HEK293 (cell line): Measurements from ENCODE around the gene SERGEF.

ENCODE experiments used
- CTCF ChIA-PET: fragments of 350-600 bp; formaldehyde crosslinking; extraction: SDS; loops from one replicate; lab custom pipeline; 2021; ENCODE audit warnings: antibody characterized with exemption; lab: Yijun Ruan, JAX
- POLR2A ChIA-PET: fragments of 300-600 bp; formaldehyde crosslinking; extraction: SDS; loops from one replicate; lab custom pipeline; 2020; ENCODE audit warnings: antibody characterized with exemption, inconsistent platforms; lab: Yijun Ruan, JAX
- H3K27ac ChIP-seq: fragments of 200-500 bp; sonication (Bioruptor generic); 2 replicates; pipeline ENCODE4 v1.5.1; 2014; ENCODE audit warnings: low read depth, low read length, control low read depth, inconsistent platforms; ENCODE audit errors: extremely low read depth
- H3K36me3 ChIP-seq, 2 experiments: fragments of 200-500 bp in 1 of 2; sonication (Bioruptor generic) in 1 of 2; 1 replicate in 1 of 2; 2 replicates in 1 of 2; pipeline ENCODE4 v1.5.1; 2014 to 2017; ENCODE audit warnings: inconsistent platforms in 2 of 2, low read length in 2 of 2; ENCODE audit not compliant: control insufficient read depth in 2 of 2, insufficient read depth in 1 of 2
- H3K4me1 ChIP-seq: fragments of 200-500 bp; sonication (Bioruptor generic); 2 replicates; pipeline ENCODE4 v1.5.1; 2014; ENCODE audit warnings: mild to moderate bottlenecking, low read length, inconsistent platforms; ENCODE audit not compliant: control insufficient read depth, insufficient read depth
- H3K4me3 ChIP-seq: 2 replicates; pipeline ENCODE4 v1.5.1; 2011; ENCODE audit warnings: low read depth, mild to moderate bottlenecking, control low read depth, low read length, moderate library complexity
- H3K9me3 ChIP-seq: fragments of 200-500 bp; sonication (Bioruptor generic); 2 replicates; pipeline ENCODE4 v1.5.1; 2014; ENCODE audit warnings: low read depth, low read length, inconsistent platforms; ENCODE audit not compliant: control insufficient read depth, insufficient read depth
- BCL11B ChIP-seq: fragments of 450-650 bp; formaldehyde crosslinking; IDR thresholded peaks from 2 replicates; pipeline ENCODE4 v1.5.1; 2016; ENCODE audit warnings: low read depth, missing biosample characterization, missing genetic modification characterization
- FEZF1 ChIP-seq: fragments of 450-650 bp; formaldehyde crosslinking; IDR thresholded peaks from 2 replicates; pipeline ENCODE4 v1.5.1; 2016; ENCODE audit warnings: missing biosample characterization, missing genetic modification characterization
- MEIS1 ChIP-seq: sonication (generic); formaldehyde crosslinking; IDR thresholded peaks from 2 replicates; pipeline ENCODE4 v1.8.1; 2022; ENCODE audit warnings: missing genetic modification reagents, mild to moderate bottlenecking, borderline replicate concordance
- PRDM4 ChIP-seq: fragments of 450-650 bp; formaldehyde crosslinking; IDR thresholded peaks from 2 replicates; pipeline ENCODE4 v1.5.1; 2017; ENCODE audit warnings: missing biosample characterization, missing genetic modification characterization
- SCRT2 ChIP-seq: fragments of 450-650 bp; formaldehyde crosslinking; IDR thresholded peaks from 2 replicates; pipeline ENCODE4 v1.5.1; 2016; ENCODE audit warnings: missing biosample characterization, missing genetic modification characterization
- ZBTB44 ChIP-seq: fragments of 450-650 bp; IDR thresholded peaks from 2 replicates; pipeline ENCODE4 v1.5.1; 2018; ENCODE audit warnings: missing biosample characterization, mild to moderate bottlenecking, missing genetic modification characterization
- ZBTB49 ChIP-seq: fragments of 450-650 bp; formaldehyde crosslinking; IDR thresholded peaks from 2 replicates; pipeline ENCODE4 v1.5.1; 2016; ENCODE audit warnings: missing biosample characterization, missing genetic modification characterization, low read depth
- ZFP69B ChIP-seq: fragments of 450-650 bp; formaldehyde crosslinking; IDR thresholded peaks from 2 replicates; pipeline ENCODE4 v1.5.1; 2016; ENCODE audit warnings: missing biosample characterization, missing genetic modification characterization
- ZNF23 ChIP-seq: fragments of 450-650 bp; formaldehyde crosslinking; IDR thresholded peaks from 2 replicates; pipeline ENCODE4 v1.5.1; 2016; ENCODE audit warnings: missing biosample characterization, missing genetic modification characterization, borderline replicate concordance
- ZNF24 ChIP-seq: fragments of 450-650 bp; formaldehyde crosslinking; IDR thresholded peaks from 2 replicates; pipeline ENCODE4 v1.5.1; 2016; ENCODE audit warnings: missing biosample characterization, missing genetic modification characterization
- ZNF266 ChIP-seq: fragments of 450-650 bp; formaldehyde crosslinking; IDR thresholded peaks from 2 replicates; pipeline ENCODE4 v1.5.1; 2016; ENCODE audit warnings: missing biosample characterization, missing genetic modification characterization, low read depth
- ZNF404 ChIP-seq: fragments of 450-650 bp; formaldehyde crosslinking; IDR thresholded peaks from 2 replicates; pipeline ENCODE4 v1.5.1; 2017; ENCODE audit warnings: missing biosample characterization, missing genetic modification characterization
- ZNF510 ChIP-seq: fragments of 450-650 bp; formaldehyde crosslinking; IDR thresholded peaks from 2 replicates; pipeline ENCODE4 v1.5.1; 2018; ENCODE audit warnings: mild to moderate bottlenecking, missing genetic modification characterization, missing biosample characterization; ENCODE audit not compliant: insufficient replicate concordance
- ZNF664 ChIP-seq: fragments of 450-650 bp; formaldehyde crosslinking; IDR thresholded peaks from 2 replicates; pipeline ENCODE4 v1.5.1; 2016; ENCODE audit warnings: missing biosample characterization, missing genetic modification characterization
- ZNF677 ChIP-seq: fragments of 450-650 bp; IDR thresholded peaks from 2 replicates; pipeline ENCODE4 v1.5.0; 2018; ENCODE audit warnings: missing biosample characterization, mild to moderate bottlenecking, missing genetic modification characterization, moderate library complexity
- TF ChIP-seq, protein P1 (sequence below): fragments of 450-650 bp; formaldehyde crosslinking; IDR thresholded peaks from 2 replicates; pipeline ENCODE4 v1.5.1; 2017; ENCODE audit warnings: missing biosample characterization, missing genetic modification characterization
- TF ChIP-seq, protein P2 (sequence below): sonication (generic); formaldehyde crosslinking; IDR thresholded peaks from 2 replicates; pipeline ENCODE4 v1.8.1; 2022; ENCODE audit warnings: mild to moderate bottlenecking, moderate library complexity, missing genetic modification reagents

SERGEF gene

GRCh38 chr11:17950644-17951043, 62.2 kb downstream of the SERGEF start (continued):
- TF ChIP-seq ZNF664 (no peak), ZFP69B (tag by site-specific recombination) (no peak)

DNA sequence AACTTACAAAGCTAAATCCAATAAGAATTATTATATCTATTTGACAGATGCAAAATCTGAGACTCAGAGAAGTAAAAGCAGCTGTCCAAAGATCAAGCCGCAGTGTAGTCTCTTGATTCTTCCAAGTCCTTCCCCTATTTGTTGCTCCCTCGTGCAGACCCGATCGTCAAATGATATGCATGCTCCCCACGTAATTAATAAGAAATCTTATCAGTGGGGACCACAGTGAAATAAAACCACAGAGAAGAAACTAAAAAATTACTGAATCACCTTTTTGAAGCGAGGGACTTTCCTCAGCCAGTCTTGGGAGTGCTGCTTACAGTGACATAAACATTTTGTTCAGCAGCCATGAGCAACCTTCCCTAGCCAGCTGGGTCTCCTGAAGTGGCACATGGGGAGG, 64.6 kb downstream of the SERGEF start:
- peaks cover 0 to 47% of the 10 kb centered on the region in 2 experiments; a peak in 1 of 3 replicates for H3K36me3 ChIP-seq
- no peaks in the 10 kb centered on the region for H3K9me3 ChIP-seq
- no peak overlapping the region for H3K4me3 ChIP-seq
- H3K4me1 ChIP-seq = no peaks in the 10 kb centered on the region
- CTCF ChIA-PET = no interaction called here
- TF ChIP-seq MEIS1 (no peak), ZNF677 (tag by site-specific recombination) (no peak), ZBTB44 (tag by site-specific recombination) (no peak), BCL11B (tag by site-specific recombination) (no peak), ZNF266 (tag by site-specific recombination) (no peak), ZNF24 (tag by site-specific recombination) (no peak), ZNF510 (tag by site-specific recombination) (no peak), FEZF1 (tag by site-specific recombination) (no peak), PRDM4 (no peak), ZNF23 (tag by site-specific recombination) (no peak), ZBTB49 (no peak)
- TF ChIP-seq, protein P1, sequence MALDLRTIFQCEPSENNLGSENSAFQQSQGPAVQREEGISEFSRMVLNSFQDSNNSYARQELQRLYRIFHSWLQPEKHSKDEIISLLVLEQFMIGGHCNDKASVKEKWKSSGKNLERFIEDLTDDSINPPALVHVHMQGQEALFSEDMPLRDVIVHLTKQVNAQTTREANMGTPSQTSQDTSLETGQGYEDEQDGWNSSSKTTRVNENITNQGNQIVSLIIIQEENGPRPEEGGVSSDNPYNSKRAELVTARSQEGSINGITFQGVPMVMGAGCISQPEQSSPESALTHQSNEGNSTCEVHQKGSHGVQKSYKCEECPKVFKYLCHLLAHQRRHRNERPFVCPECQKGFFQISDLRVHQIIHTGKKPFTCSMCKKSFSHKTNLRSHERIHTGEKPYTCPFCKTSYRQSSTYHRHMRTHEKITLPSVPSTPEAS (tag by site-specific recombination) = no peak
- TF ChIP-seq, protein P2, sequence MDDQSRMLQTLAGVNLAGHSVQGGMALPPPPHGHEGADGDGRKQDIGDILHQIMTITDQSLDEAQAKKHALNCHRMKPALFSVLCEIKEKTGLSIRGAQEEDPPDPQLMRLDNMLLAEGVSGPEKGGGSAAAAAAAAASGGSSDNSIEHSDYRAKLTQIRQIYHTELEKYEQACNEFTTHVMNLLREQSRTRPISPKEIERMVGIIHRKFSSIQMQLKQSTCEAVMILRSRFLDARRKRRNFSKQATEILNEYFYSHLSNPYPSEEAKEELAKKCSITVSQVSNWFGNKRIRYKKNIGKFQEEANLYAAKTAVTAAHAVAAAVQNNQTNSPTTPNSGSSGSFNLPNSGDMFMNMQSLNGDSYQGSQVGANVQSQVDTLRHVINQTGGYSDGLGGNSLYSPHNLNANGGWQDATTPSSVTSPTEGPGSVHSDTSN = no peak
- POLR2A ChIA-PET = no interaction called here
- no peak overlapping the region for H3K27ac ChIP-seq

DNA sequence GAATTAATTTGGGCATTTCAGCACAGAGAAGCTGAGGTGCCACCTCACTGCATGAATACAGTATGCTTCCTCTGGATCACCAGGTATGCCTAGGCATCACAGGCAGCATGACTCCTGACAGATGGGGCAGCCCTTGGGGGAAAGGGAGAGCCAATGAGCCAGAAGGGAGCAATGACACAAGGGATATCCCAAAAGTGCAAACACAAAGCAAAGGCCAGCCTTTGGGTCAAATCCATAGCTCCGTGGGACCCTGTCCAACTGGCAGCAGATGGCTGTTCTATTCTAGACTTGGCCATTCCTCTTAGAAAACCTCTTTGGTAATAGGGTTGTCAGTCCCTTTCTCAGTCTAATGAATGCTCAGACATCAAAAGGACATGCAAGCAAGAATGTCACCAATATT, 73.3 kb downstream of the SERGEF start:
- Histone ChIP-seq H3K4me1 (no peaks in the 10 kb centered on the region), H3K36me3 (peaks cover 0 to 7% of the 10 kb centered on the region in 2 experiments; a peak in 1 of 3 replicates), H3K9me3 (no peaks in the 10 kb centered on the region), H3K4me3 (no peak overlapping the region), H3K27ac (no peak overlapping the region)
- ChIA-PET POLR2A (no interaction called here), CTCF (no interaction called here)
- TF ChIP-seq SCRT2 (0 out of 2 replicates have a peak, but pooled peaks have one; percentile 4), ZNF404 (tag by site-specific recombination) (no peak)
